AG08395 (cell line): ENCODE measurements around the gene HTRA1.
A peak's percentile ranks its signal among the peaks of the same experiment; 100 is the strongest.

ENCODE experiments used
- DNase-seq: peaks from one replicate; pipeline ENCODE4 v3.0.0; 2012; ENCODE audit warnings: mixed read lengths, low spot score

The HTRA1 gene

DNA sequence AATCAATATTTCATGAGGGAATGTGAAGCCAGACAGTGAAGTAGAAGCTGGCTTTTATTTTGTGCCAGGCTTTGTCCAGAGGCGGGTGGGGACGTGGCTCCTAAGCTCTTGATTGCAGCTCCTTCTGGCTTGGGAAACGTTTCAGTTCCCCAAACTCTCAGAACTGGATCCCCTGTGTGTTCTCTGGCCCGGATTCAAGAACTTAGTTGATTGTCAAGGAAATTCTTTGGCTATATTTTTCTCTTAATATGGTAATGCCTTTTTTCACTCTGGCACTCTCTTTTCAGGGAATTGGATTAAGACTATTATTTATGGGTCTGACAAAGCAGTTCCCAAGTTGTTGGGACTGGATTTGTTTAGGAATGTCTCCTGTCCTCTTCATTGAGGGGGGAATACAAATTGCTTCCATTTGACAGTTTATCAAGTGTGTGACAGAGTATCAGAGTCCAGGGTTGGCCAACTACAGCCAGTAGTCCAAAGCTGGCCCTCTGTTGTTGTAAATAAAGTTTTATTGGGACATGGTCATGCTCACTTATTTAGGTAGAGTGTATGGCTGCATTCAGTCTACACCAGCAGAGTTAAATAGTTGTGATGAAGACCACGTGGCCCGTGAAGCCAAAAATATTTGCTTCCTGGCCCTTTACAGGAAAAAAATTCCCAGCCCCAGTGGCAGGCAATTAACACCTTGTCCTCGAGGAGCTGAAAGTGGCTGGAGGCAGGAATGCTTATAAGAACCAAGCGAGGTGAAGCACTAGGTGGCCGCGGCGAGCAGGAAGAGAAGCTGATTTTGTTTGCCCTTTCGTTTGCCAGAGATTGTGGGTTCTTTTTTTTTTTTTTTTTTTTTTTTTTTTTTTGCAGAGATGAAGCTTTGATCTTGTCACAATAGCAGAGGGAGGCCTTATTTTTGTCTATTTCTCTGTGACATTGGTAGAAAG is 34.3 kb downstream of the HTRA1 start:
- peak; percentile 32 for DNase-seq

DNA sequence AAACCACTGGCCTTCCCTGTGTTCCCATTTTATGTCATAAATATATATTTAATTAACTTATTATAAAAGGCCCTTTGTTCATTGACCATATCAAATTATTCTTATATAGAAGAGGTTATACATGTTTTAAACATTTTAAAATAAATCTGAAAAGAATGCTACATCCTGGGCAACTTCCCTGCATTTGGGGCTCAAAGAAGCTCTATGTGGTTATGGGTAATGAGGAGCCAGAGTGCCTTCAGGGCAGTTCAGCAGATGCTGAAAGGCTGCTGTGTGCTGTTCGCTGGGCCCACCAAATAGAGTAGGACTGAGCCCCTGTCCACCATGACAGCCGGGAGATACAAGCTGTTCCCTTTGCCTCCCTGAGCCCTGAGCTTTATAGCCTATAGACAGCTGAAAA is 35.9 kb downstream of the HTRA1 start:
- DNase-seq: no peak

DNA sequence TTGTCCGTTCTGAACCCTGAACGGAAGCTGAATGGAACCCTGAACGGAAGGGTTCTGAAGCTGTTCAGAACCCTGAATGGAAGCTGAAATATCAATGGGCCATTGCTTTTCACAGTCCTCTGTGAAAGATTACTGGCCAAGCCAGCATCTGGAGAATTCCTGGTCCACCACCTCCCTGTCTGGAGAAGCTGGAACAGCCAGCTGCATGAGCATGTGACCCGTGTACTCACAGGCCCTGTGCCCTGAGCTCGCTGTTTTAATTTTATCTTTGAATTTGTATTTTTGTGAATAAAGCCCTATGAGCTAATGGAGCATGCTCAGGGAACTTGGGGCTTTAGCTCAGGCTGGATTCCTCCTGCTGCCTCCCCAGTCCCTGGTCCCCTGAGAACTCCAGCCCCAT is 37.2 kb downstream of the HTRA1 start:
- no peak for DNase-seq

DNA sequence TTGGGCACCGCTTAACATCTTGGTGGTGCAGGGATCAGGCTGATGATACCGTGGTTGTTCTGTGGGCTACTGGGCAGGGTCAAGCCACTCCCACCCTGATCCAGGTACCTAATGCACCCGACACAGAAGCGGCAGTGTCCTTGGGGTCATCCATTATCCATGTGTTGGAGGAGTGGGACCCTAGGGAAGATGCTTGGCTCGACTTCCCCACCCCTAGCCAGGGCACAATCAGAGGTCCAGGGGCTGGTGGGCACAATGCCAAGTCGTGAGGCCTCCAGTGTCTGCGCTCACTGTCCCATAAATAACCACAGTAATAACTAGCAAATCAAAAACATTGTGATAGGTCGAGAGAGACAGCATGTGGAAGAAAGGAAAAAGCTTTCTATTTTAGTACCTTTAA is 37.7 kb downstream of the HTRA1 start:
- DNase-seq: no peak

GRCh38 chr10:122499491-122499941 is 38.2 kb downstream of the HTRA1 start:
- DNase-seq: peak; percentile 76

- no peak for DNase-seq
Measured at GRCh38 chr10:122500194-122500593, 38.8 kb downstream of the HTRA1 start.

GRCh38 chr10:122500726-122501125 is 39.4 kb downstream of the HTRA1 start:
- DNase-seq: no peak

DNA sequence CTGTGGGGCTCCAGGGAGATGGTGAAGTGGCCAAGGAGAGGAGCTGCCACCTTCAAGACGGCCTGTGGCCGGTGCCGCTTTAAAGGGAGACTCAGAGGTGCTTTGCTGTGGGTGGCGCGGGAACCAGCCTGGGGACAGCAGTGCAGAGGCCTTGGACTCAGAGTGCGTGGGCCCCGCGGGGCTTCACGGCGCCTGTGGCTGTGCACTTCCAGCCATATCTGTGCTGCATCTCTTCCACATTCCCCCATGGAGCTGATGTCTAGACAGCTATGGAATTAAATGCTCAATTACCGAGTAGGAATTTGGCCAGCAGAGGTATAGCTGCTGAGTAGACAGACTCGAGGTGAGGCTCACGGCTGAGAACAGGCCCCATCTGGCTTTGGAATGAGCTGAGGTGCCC is 41.7 kb downstream of the HTRA1 start:
- DNase-seq: no peak

- DNase-seq: no peak
Measured at GRCh38 chr10:122503886-122504609, 42.7 kb downstream of the HTRA1 start.

GRCh38 chr10:122504610-122504950 is 43.2 kb downstream of the HTRA1 start:
- DNase-seq: peak; percentile 95

- no peak for DNase-seq
Measured at GRCh38 chr10:122505011-122505410, 43.7 kb downstream of the HTRA1 start.

- no peak for DNase-seq
Measured at GRCh38 chr10:122505885-122506645, 44.7 kb downstream of the HTRA1 start.

DNA sequence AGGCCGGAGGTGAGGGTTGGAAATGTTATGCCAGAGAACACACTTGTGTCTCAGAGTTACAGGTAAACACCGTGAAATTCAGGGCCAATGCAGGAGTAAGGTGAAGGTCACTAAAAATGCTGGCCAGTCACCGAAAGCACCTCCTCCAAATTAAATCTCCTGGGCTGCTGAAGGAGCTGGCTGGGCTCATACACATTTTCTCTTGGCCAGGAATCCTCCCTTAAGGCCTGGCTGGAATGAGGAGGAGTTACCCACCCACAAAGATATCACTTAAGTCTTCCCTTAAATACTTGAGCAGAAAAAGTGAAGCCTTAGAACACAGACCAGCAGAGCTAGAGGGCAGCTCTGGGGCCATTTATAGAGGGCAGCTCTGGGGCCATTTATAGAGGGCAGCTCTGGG is 46.3 kb downstream of the HTRA1 start:
- no peak for DNase-seq

DNA sequence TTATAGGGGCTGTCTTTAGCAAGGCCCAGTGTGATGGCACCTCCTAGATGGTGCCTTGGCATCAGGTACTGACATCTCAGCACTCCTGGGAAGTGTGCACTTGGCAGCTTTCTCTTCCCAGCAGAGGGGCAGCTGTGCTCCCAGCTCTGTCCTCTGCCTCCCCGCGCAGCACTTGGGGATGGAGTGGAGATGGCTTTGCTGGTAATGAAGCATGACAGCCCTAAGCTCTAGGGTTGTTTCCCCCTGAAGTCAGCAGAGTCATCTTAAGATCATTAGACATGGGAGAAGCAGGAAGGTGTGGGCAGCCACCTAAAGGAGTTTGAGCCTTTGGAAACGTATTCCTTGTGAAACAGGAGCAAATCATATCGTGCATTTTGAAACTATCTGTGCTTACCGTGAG is 46.7 kb downstream of the HTRA1 start:
- DNase-seq: no peak

DNA sequence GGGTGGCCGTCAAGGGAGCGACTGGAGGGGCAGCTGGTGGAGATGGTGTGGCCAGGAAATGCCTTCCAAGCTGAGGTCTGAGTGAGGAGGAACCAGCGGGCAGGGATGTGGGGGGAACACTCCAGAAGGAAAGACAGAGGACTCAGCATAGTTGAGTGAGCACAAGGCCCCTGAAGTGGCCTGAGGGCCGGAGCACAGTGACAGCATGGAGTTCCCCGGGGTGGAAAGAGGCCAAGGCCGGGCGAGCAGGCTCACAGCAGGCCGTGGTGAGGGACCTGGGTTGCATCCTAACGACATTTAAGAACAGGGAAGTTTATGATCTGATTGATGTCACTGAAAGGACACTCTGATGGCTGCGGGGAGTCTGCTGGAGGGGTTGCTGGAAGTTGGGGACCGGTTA is 48.0 kb downstream of the HTRA1 start:
- no peak for DNase-seq

GRCh38 chr10:122510326-122510725 is 49.0 kb downstream of the HTRA1 start:
- no peak for DNase-seq

DNA sequence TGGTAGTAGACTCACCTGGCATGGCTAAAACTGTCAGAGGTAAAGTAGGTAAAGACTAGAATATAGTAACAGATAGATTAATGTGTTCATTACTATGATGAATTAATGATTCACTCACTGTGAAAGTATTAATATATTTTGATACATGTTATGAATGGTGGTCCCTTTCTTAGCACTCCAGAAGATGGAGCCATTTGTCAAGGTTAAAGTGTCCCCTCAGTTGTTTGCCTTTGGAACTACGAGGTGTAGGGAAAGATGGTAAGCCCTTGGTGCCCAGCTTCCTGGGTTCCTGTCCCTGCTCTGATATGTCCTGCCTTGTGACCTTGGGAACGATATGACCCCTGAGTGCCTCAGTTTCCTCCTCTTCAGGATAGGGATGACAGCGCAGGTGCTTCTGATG is 49.4 kb downstream of the HTRA1 start:
- DNase-seq: no peak

GRCh38 chr10:122513053-122513452 is 51.7 kb downstream of the HTRA1 start:
- DNase-seq: no peak

- DNase-seq: peak; percentile 14
Measured at GRCh38 chr10:122514045-122514840, 52.9 kb downstream of the HTRA1 start.

GRCh38 chr10:122515022-122515424 is 53.7 kb downstream of the HTRA1 start:
- DNase-seq: no peak

GRCh38 chr10:122515588-122516231 is 54.4 kb downstream of the HTRA1 start:
- peak; percentile 33 for DNase-seq
